Left ventricle myocardium inferior (tissue), 1 donor: ENCODE measurements around the gene HS3ST1. TPM values are rescaled to one million over a fixed set of nuclear protein-coding genes. Genes with fewer than 3 reads are reported as not detected.

ENCODE experiments used
- DNase-seq: peaks from one replicate; pipeline ENCODE4 v3.0.0-alpha.2; 2020
- H3K27ac ChIP-seq: fragments of 200-600 bp; replicated peaks from 2 replicates; pipeline ENCODE4 v1.8.0; 2021
- H3K27me3 ChIP-seq: fragments of 200-600 bp; 2 replicates; pipeline ENCODE4 v1.8.0; 2021; ENCODE audit warnings: low read depth
- H3K36me3 ChIP-seq: fragments of 200-600 bp; 2 replicates; pipeline ENCODE4 v1.8.0; 2021
- H3K4me1 ChIP-seq: fragments of 200-600 bp; 2 replicates; pipeline ENCODE4 v1.8.0; 2021
- H3K4me3 ChIP-seq: fragments of 200-600 bp; 2 replicates; pipeline ENCODE4 v1.8.0; 2021; ENCODE audit warnings: mild to moderate bottlenecking, moderate library complexity
- H3K9me3 ChIP-seq: fragments of 200-600 bp; replicated peaks from 2 replicates; pipeline ENCODE4 v1.8.0; 2021
- CTCF ChIP-seq: fragments of 200-600 bp; IDR thresholded peaks from 2 replicates; pipeline ENCODE4 v1.8.0; 2021; ENCODE audit warnings: antibody characterized with exemption, mild to moderate bottlenecking, borderline replicate concordance
- intact Hi-C: fragments of 100-400 bp; cut with micrococcal nuclease; formaldehyde crosslinking; loops from one replicate; pipeline ENCODE4 v1.11.0; 2022
- microRNA-seq: library from miRNA; unstranded; fragments of <30 nt; microRNA quantifications from one replicate; pipeline ENCODE4 v1.2.0, GENCODE V29; 2020
- total RNA-seq: library from RNA; stranded (reverse); fragmentation: NEBNext Ultra II Directional; extraction: Animal tissue kit (Norgen Biotek cat#: 25700); gene quantifications from one replicate; pipeline ENCODE4 v1.2.1, GENCODE V29; 2021
- donor health status: DM: no; HTN: yes; CAD: no; lungs with severe emphysema.

The HS3ST1 gene
- total RNA-seq, 1 donor from 2014 or later, result 2.4 TPM

DNA sequence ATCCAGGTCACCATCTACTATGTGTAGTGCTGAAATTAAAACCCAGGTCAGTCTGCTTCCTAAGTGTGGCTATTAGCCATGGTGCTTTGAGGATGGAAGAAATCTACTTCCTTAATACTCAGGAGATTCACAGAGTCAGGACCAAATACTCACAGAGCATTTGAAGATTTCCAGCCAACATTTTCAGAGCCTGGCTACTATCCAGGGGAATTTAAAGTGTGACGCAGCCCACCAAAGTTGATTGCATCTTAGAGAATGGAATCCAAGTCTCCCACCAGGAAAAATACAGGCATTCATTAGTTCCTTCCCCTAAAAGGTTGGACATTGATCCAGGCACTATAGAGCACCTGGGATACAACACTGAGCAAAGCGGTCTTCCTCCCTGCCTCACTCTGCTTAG lies 83.8 kb downstream of the HS3ST1 start:
- no peak for DNase-seq
- intact Hi-C loops, result no loop called here
- H3K27ac ChIP-seq, result no peak overlapping the region
- H3K36me3 ChIP-seq, result no peaks in the 10 kb centered on the region
- no peaks in the 10 kb centered on the region for H3K9me3 ChIP-seq
- H3K4me3 ChIP-seq, result no peak overlapping the region
- TF ChIP-seq CTCF, result no peak
- no peaks in the 10 kb centered on the region for H3K4me1 ChIP-seq
- peaks cover 14% of the 10 kb centered on the region for H3K27me3 ChIP-seq

DNA sequence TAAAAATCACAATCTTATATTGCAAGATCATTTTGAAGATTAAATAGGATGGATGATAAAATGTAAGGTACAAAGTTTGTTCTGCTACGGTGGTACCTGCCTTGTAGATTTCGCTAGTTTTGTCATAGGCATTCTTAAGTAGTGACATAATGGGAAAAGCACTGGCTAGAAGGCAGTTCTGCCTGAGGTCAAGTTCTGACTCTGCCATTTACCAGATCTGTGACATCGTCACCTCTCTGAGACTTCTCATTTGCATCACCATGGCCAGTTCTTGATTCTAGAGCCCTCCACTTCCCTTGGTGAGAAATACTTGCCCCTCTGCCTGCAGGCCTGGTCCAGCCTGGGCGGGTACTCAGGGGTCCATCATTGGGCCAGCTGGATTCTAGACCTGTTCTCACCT lies 85.2 kb downstream of the HS3ST1 start:
- intact Hi-C loops, result no loop called here
- Histone ChIP-seq H3K4me1 (no peaks in the 10 kb centered on the region), H3K4me3 (no peak overlapping the region), H3K36me3 (no peaks in the 10 kb centered on the region), H3K27me3 (peaks cover 14% of the 10 kb centered on the region), H3K9me3 (no peaks in the 10 kb centered on the region), H3K27ac (no peak overlapping the region)
- TF ChIP-seq CTCF, result no peak
- DNase-seq, result no peak

Small RNAs within 50 kb of the gene (microRNA-seq; reads per million reads assigned to microRNA genes)
- gene MIR572, result not detected
